ENCODE data around the gene CHPT1. TPM values are rescaled to one million over a fixed set of nuclear protein-coding genes. Genes with fewer than 3 reads are reported as not detected.

Gene CHPT1
- total and polyA plus RNA-seq, 9 of the 15 experiments (the other 6 are each of a cell fraction or from before 2014, with no cell fraction given), result 15.3 to 210 (median 91.9) TPM

DNA sequence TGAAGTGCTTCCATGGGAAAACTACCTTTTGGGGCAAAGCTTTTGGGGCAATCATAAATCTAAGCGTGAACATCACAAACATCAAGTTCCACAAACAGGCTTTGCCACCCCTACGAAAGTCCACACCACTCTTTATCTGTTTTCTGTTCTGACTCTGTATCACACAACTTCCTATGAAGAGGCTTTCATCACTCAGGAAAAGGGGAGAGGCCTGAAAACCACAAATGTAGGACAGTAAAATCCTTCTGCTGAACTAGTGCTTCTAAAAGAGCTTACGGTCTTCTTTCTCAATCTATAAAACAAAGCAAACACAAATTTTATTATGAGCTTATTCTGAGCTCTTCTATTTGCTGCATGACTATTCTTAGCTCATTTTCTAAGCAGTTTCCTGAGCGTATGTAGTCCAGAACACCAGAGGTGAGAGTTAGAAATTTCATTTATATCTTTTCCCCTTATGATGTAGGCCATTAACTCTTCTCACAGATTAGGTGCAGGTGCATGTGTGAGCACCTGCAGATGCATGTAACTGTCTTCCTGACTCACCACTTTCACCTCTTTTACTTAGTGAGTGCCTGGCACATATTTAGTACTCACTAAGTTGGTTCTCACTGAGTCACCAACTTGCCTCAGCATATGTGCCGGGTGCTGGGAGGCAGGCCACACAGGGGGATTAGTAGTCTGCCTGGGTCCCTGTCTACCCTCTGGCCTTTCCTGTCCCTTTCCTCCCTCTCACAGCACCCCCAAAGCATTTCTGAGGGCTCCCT lies 74.8 kb downstream of the CHPT1 start (continued):
- TF ChIP-seq, protein P1, sequence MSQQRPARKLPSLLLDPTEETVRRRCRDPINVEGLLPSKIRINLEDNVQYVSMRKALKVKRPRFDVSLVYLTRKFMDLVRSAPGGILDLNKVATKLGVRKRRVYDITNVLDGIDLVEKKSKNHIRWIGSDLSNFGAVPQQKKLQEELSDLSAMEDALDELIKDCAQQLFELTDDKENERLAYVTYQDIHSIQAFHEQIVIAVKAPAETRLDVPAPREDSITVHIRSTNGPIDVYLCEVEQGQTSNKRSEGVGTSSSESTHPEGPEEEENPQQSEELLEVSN (IDR thresholded peaks at IDR 0.05; ENCODE audit: borderline replicate concordance in 1 of 2, extremely low read depth in 1 of 2, insufficient read depth in 1 of 2, insufficient read length in 1 of 2, low read depth in 1 of 2, low read length in 1 of 2, poor library complexity in 1 of 2, severe bottlenecking in 1 of 2), result no peak
- TF ChIP-seq, protein P2, sequence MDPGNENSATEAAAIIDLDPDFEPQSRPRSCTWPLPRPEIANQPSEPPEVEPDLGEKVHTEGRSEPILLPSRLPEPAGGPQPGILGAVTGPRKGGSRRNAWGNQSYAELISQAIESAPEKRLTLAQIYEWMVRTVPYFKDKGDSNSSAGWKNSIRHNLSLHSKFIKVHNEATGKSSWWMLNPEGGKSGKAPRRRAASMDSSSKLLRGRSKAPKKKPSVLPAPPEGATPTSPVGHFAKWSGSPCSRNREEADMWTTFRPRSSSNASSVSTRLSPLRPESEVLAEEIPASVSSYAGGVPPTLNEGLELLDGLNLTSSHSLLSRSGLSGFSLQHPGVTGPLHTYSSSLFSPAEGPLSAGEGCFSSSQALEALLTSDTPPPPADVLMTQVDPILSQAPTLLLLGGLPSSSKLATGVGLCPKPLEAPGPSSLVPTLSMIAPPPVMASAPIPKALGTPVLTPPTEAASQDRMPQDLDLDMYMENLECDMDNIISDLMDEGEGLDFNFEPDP (CRISPR knock-in tag; IDR thresholded peaks at IDR 0.05), result no peak
- TF ChIP-seq NFYB (IDR thresholded peaks at IDR 0.05; ENCODE audit: extremely low read depth, insufficient read length), result no peak
- no peak for TF ChIP-seq ZNF699 (CRISPR knock-in tag; IDR thresholded peaks at IDR 0.05; ENCODE audit: insufficient replicate concordance)
- TF ChIP-seq, protein P3, sequence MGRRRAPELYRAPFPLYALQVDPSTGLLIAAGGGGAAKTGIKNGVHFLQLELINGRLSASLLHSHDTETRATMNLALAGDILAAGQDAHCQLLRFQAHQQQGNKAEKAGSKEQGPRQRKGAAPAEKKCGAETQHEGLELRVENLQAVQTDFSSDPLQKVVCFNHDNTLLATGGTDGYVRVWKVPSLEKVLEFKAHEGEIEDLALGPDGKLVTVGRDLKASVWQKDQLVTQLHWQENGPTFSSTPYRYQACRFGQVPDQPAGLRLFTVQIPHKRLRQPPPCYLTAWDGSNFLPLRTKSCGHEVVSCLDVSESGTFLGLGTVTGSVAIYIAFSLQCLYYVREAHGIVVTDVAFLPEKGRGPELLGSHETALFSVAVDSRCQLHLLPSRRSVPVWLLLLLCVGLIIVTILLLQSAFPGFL (CRISPR knock-in tag; IDR thresholded peaks at IDR 0.05), result no peak
- no peak for TF ChIP-seq HSF4 (CRISPR knock-in tag; IDR thresholded peaks at IDR 0.05; ENCODE audit: borderline replicate concordance)
- TF ChIP-seq KLF10 (CRISPR knock-in tag; IDR thresholded peaks at IDR 0.05), result no peak
- no peak for TF ChIP-seq ZNF41 (CRISPR knock-in tag; conservative IDR thresholded peaks at IDR 0.05)

Measured in K562 (cell line).